ENCODE measurements around the gene UNG.

DNA sequence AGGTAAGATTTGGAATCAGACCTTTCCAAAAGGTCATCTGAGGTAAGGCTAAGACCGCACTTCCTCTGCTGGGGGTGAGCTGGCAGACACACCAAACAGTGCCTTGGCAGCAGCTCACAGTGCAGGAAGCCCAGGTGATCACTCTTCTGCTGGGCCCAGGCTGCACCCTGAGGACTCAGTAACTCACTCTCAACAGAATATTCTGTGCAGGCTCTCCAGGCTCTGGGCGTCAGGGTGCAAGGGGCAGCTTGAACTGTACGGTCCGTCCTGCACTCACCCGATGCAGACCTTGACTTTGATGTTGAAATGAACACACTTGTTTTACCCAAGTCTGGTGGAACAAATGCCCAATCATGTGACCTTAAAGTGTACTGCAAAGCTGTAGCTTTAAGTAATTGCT is 10.1 kb upstream of the UNG start:
- TF ChIP-seq, protein P1, sequence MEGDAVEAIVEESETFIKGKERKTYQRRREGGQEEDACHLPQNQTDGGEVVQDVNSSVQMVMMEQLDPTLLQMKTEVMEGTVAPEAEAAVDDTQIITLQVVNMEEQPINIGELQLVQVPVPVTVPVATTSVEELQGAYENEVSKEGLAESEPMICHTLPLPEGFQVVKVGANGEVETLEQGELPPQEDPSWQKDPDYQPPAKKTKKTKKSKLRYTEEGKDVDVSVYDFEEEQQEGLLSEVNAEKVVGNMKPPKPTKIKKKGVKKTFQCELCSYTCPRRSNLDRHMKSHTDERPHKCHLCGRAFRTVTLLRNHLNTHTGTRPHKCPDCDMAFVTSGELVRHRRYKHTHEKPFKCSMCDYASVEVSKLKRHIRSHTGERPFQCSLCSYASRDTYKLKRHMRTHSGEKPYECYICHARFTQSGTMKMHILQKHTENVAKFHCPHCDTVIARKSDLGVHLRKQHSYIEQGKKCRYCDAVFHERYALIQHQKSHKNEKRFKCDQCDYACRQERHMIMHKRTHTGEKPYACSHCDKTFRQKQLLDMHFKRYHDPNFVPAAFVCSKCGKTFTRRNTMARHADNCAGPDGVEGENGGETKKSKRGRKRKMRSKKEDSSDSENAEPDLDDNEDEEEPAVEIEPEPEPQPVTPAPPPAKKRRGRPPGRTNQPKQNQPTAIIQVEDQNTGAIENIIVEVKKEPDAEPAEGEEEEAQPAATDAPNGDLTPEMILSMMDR (IDR thresholded peaks at IDR 0.05): no peak
- TF ChIP-seq POLR2A (IDR thresholded peaks at IDR 0.05) (no peak), POLR2AphosphoS5 (IDR thresholded peaks at IDR 0.05) (no peak)

All from suprapubic skin (tissue), 4 donors.